Body of pancreas (tissue), 4 donors: ENCODE data around the gene ATXN7L3. TPM values are rescaled to one million over a fixed set of nuclear protein-coding genes. Genes with fewer than 3 reads are reported as not detected.
"Not testable (repeated sequence)": the region's sequence is repeated elsewhere in the genome, so short reads cannot be mapped to it uniquely, and the experiment has no call there.

Experiments
- ATAC-seq: fragments of 150-250 bp; one replicate; pipeline ENCODE4 v1.9.1; 2016
- DNase-seq, 4 donors: peaks; one replicate each; pipeline ENCODE4 v3.0.0-alpha.2; 2019
- H3K27ac ChIP-seq, 4 donors: fragments of 200-600 bp; sonication (generic); 1 replicate in 3 of 4; 2 replicates in 1 of 4; pipeline versions ENCODE4 v1.5.1 to v1.6.1; 2016 to 2019; ENCODE audit warnings: mild to moderate bottlenecking in 1 of 4, mixed read lengths in 1 of 4, moderate library complexity in 1 of 4
- H3K27me3 ChIP-seq, 2 donors: fragments of 200-600 bp; sonication (generic); one replicate each; pipeline ENCODE4 v1.6.0; 2016; ENCODE audit warnings: mild to moderate bottlenecking in 1 of 2
- H3K36me3 ChIP-seq, 2 donors: fragments of 200-600 bp; sonication (generic); replicated peaks in 1 of 2; 2 replicates each; pipeline ENCODE4 v1.5.1; 2016; ENCODE audit warnings: low read depth in 2 of 2; ENCODE audit not compliant: insufficient read depth in 1 of 2
- H3K4me1 ChIP-seq: fragments of 200-600 bp; sonication (generic); one replicate; pipeline ENCODE4 v1.6.0; 2016
- H3K4me3 ChIP-seq, 2 donors: fragments of 200-600 bp; sonication (generic); 1 replicate in 1 of 2; 2 replicates in 1 of 2; pipeline ENCODE4 v1.5.1; 2016 to 2019
- H3K9me3 ChIP-seq, 3 donors: fragments of 200-600 bp; sonication (generic); 1 replicate in 2 of 3; 2 replicates in 1 of 3; pipeline ENCODE4 v1.5.1; 2016
- CTCF ChIP-seq, 7 experiments: fragments of 450-650 bp in 4 of 7; fragments of 200-600 bp in 3 of 7; sonication (generic) in 3 of 7; IDR thresholded peaks; one replicate each; pipeline ENCODE4 v1.5.1; 2016 to 2019; ENCODE audit warnings: antibody characterized with exemption in 7 of 7
- POLR2A ChIP-seq, 3 donors: fragments of 450-650 bp; IDR thresholded peaks; one replicate each; pipeline ENCODE4 v1.6.1; 2016; ENCODE audit warnings: antibody characterized with exemption in 3 of 3, mild to moderate bottlenecking in 2 of 3
- WGBS, 2 donors: methylation state at CpG; one replicate each; pipeline ENCODE4 v1.1.5; 2017; 5-methylcytosine and 5-hydroxymethylcytosine counted together
- intact Hi-C: fragments of 100-400 bp; cut with DNase I; formaldehyde crosslinking; loops from one replicate; pipeline ENCODE4 v1.15.1; 2023
- total RNA-seq, 2 donors: library from RNA; depleted of rRNA; stranded (reverse); fragments of >200 nt; gene quantifications; one replicate each; pipeline ENCODE4 v1.1.0, GENCODE V29; 2016

ATXN7L3 gene
- total RNA-seq, 2 donors from 2014 or later: 21.0 to 37.6 TPM

GRCh38 chr17:44149750-44150329 lies 49.8 kb downstream of the ATXN7L3 start:
- no peaks in the 10 kb centered on the region for H3K36me3 ChIP-seq
- TF ChIP-seq POLR2A (IDR thresholded peaks at IDR 0.05) (no peak), CTCF (IDR thresholded peaks at IDR 0.05) (no peak)
- WGBS, 2 donors: 92 to 94% methylated on average over 4 of the region's 4 CpGs
- intact Hi-C loops: no loop called here
- H3K4me1 ChIP-seq: no peaks in the 10 kb centered on the region
- DNase-seq (no peak), ATAC-seq (no peak)
- H3K27ac ChIP-seq: no peak overlapping the region
- no peaks in the 10 kb centered on the region for H3K27me3 ChIP-seq
- no peak overlapping the region for H3K4me3 ChIP-seq
- H3K9me3 ChIP-seq: no peaks in the 10 kb centered on the region

- not testable (repeated sequence) for ATAC-seq
Measured at GRCh38 chr17:44149066-44149465, 50.6 kb downstream of the ATXN7L3 start.

GRCh38 chr17:44147812-44148211 lies 51.9 kb downstream of the ATXN7L3 start:
- TF ChIP-seq CTCF (IDR thresholded peaks at IDR 0.05): no peak
- TF ChIP-seq POLR2A (IDR thresholded peaks at IDR 0.05): no peak
- Histone ChIP-seq H3K4me1 (no peaks in the 10 kb centered on the region), H3K27me3 (no peaks in the 10 kb centered on the region), H3K36me3 (no peaks in the 10 kb centered on the region), H3K9me3 (no peaks in the 10 kb centered on the region), H3K4me3 (no peak overlapping the region), H3K27ac (no peak overlapping the region)
- intact Hi-C loops: no loop called here
- no peak for ATAC-seq
- DNase-seq: no peak
- WGBS, 2 donors: 82 to 87% methylated on average over 3 to 4 of the region's 4 CpGs

More at GRCh38 chr17:44149066-44149465, 50.6 kb downstream of the ATXN7L3 start:
- H3K27me3 ChIP-seq, H3K27ac ChIP-seq, H3K9me3 ChIP-seq, H3K4me3 ChIP-seq, H3K36me3 ChIP-seq, H3K4me1 ChIP-seq, intact Hi-C loops, DNase-seq: not testable (repeated sequence)
- WGBS, 2 donors: 93% methylated on average over 3 of the region's 3 CpGs

- no peak overlapping the region for H3K27ac ChIP-seq
- DNase-seq: no peak
Measured at GRCh38 chr17:44146375-44147346, 53.0 kb downstream of the ATXN7L3 start.

More at GRCh38 chr17:44146375-44147346, 53.0 kb downstream of the ATXN7L3 start:
- no peaks in the 10 kb centered on the region for H3K9me3 ChIP-seq
- peaks cover 9% of the 10 kb centered on the region for H3K4me1 ChIP-seq
- H3K4me3 ChIP-seq: no peak overlapping the region
- ATAC-seq: no peak
- 17 to 42% methylated on average over 2 of the region's 2 CpGs for WGBS, 2 donors
- no peak for TF ChIP-seq POLR2A (IDR thresholded peaks at IDR 0.05)
- no peak for TF ChIP-seq CTCF (IDR thresholded peaks at IDR 0.05)
- H3K27me3 ChIP-seq: no peaks in the 10 kb centered on the region
- H3K36me3 ChIP-seq: no peaks in the 10 kb centered on the region
- intact Hi-C loops: no loop called here
